ENCODE results near the gene KPNA4.

The KPNA4 gene

GRCh38 chr3:160546727-160547126 is 18.6 kb downstream of the KPNA4 start:
- no peak overlapping the region for H3K27ac ChIP-seq (ENCODE audit: low read length)
- TF ChIP-seq CTCF (IDR thresholded peaks at IDR 0.05; ENCODE audit: borderline replicate concordance, extremely low read depth, low read length, poor library complexity, severe bottlenecking), result no peak
- TF ChIP-seq EZH2 (IDR thresholded peaks at IDR 0.05; ENCODE audit: borderline replicate concordance, low read depth, low read length, severe bottlenecking), result no peak
- H3K27me3 ChIP-seq (ENCODE audit: insufficient read depth, low read length, poor library complexity), result no peaks in the 10 kb centered on the region
- ATAC-seq (ENCODE audit: insufficient read depth, low read depth) (no peak), DNase-seq (no peak)
- no peaks in the 10 kb centered on the region for H3K9me3 ChIP-seq (ENCODE audit: insufficient read depth, low read length, severe bottlenecking)
- no peak overlapping the region for H2AFZ ChIP-seq (ENCODE audit: low read depth, low read length)
- H3K9ac ChIP-seq (ENCODE audit: low read depth, low read length), result no peak overlapping the region
- no peak overlapping the region for H3K4me2 ChIP-seq (ENCODE audit: insufficient read depth, low read length)
- no peak overlapping the region for H3K4me3 ChIP-seq (ENCODE audit: low read depth in 1 of 2, low read length in 2 of 2)
- H3K36me3 ChIP-seq (ENCODE audit: insufficient read depth, low read length), result no peaks in the 10 kb centered on the region; the same call in 1 of the 2 replicates
- no peaks in the 10 kb centered on the region for H3K4me1 ChIP-seq (ENCODE audit: insufficient read depth, low read length)
- H3K79me2 ChIP-seq (ENCODE audit: insufficient read depth, low read length), result peaks cover 100% of the 10 kb centered on the region
- peaks cover 64% of the 10 kb centered on the region for H4K20me1 ChIP-seq (ENCODE audit: insufficient read depth, low read length)

GRCh38 chr3:160545504-160545871 is 19.9 kb downstream of the KPNA4 start:
- Histone ChIP-seq H3K4me1 (ENCODE audit: insufficient read depth, low read length) (no peaks in the 10 kb centered on the region), H4K20me1 (ENCODE audit: insufficient read depth, low read length) (peaks cover 65% of the 10 kb centered on the region), H3K4me3 (ENCODE audit: low read depth in 1 of 2, low read length in 2 of 2) (no peak overlapping the region), H3K27me3 (ENCODE audit: insufficient read depth, low read length, poor library complexity) (no peaks in the 10 kb centered on the region), H3K4me2 (ENCODE audit: insufficient read depth, low read length) (no peak overlapping the region), H3K79me2 (ENCODE audit: insufficient read depth, low read length) (peaks cover 100% of the 10 kb centered on the region), H2AFZ (ENCODE audit: low read depth, low read length) (no peak overlapping the region), H3K27ac (ENCODE audit: low read length) (no peak overlapping the region), H3K9me3 (ENCODE audit: insufficient read depth, low read length, severe bottlenecking) (no peaks in the 10 kb centered on the region), H3K36me3 (ENCODE audit: insufficient read depth, low read length) (no peaks in the 10 kb centered on the region), H3K9ac (ENCODE audit: low read depth, low read length) (no peak overlapping the region)
- ATAC-seq (ENCODE audit: insufficient read depth, low read depth), result 0 out of 3 replicates have a peak, but pooled peaks have one; percentile 24
- no peak for TF ChIP-seq CTCF (IDR thresholded peaks at IDR 0.05; ENCODE audit: borderline replicate concordance, extremely low read depth, low read length, poor library complexity, severe bottlenecking)
- no peak for TF ChIP-seq EZH2 (IDR thresholded peaks at IDR 0.05; ENCODE audit: borderline replicate concordance, low read depth, low read length, severe bottlenecking)
- DNase-seq, result no peak

- peaks cover 100% of the 10 kb centered on the region for H3K79me2 ChIP-seq (ENCODE audit: insufficient read depth, low read length)
- ATAC-seq (ENCODE audit: insufficient read depth, low read depth) (no peak), DNase-seq (no peak)
- no peak overlapping the region for H3K4me3 ChIP-seq (ENCODE audit: low read depth in 1 of 2, low read length in 2 of 2)
- H3K9ac ChIP-seq (ENCODE audit: low read depth, low read length), result no peak overlapping the region
- TF ChIP-seq CTCF (IDR thresholded peaks at IDR 0.05; ENCODE audit: borderline replicate concordance, extremely low read depth, low read length, poor library complexity, severe bottlenecking) (no peak), EZH2 (IDR thresholded peaks at IDR 0.05; ENCODE audit: borderline replicate concordance, low read depth, low read length, severe bottlenecking) (no peak)
- H3K36me3 ChIP-seq (ENCODE audit: insufficient read depth, low read length), result no peaks in the 10 kb centered on the region
- no peak overlapping the region for H2AFZ ChIP-seq (ENCODE audit: low read depth, low read length)
- H3K27me3 ChIP-seq (ENCODE audit: insufficient read depth, low read length, poor library complexity), result no peaks in the 10 kb centered on the region
- H3K9me3 ChIP-seq (ENCODE audit: insufficient read depth, low read length, severe bottlenecking), result no peaks in the 10 kb centered on the region
- H4K20me1 ChIP-seq (ENCODE audit: insufficient read depth, low read length), result peaks cover 65% of the 10 kb centered on the region
- H3K4me1 ChIP-seq (ENCODE audit: insufficient read depth, low read length), result no peaks in the 10 kb centered on the region
- H3K4me2 ChIP-seq (ENCODE audit: insufficient read depth, low read length), result no peak overlapping the region
- H3K27ac ChIP-seq (ENCODE audit: low read length), result no peak overlapping the region
Observed at GRCh38 chr3:160544844-160545503, 20.4 kb downstream of the KPNA4 start.
